ENCODE results near the gene PLCXD1.

The PLCXD1 gene

DNA sequence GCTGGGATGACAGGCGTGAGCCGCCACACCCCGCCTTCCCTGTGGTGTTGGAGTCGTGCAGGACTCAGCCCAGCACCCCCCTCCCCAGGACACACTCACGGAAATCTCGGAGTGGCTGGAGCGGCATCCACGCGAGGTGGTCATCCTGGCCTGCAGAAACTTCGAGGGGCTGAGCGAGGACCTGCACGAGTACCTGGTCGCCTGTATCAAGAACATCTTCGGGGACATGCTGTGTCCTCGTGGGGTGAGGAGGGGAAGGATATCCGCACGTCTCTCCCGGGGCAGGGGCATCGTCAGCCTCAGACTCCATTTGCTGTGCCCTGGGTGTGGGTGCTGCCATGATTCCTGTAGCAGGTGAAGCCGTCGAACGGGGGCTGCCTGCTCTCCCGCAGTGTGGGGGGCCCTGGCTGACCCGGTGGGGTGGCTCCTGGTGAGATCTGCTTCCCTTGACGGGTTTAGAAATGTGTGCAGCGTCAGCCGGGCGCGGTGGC is 10.3 kb downstream of the PLCXD1 start:
- no peak for DNase-seq
- H3K27me3 Mint-ChIP-seq (ENCODE audit: low read depth, poor library complexity): peaks cover 3% of the 10 kb centered on the region
- H3K4me1 Mint-ChIP-seq: peaks cover 4% of the 10 kb centered on the region
- TF ChIP-seq, protein P1, sequence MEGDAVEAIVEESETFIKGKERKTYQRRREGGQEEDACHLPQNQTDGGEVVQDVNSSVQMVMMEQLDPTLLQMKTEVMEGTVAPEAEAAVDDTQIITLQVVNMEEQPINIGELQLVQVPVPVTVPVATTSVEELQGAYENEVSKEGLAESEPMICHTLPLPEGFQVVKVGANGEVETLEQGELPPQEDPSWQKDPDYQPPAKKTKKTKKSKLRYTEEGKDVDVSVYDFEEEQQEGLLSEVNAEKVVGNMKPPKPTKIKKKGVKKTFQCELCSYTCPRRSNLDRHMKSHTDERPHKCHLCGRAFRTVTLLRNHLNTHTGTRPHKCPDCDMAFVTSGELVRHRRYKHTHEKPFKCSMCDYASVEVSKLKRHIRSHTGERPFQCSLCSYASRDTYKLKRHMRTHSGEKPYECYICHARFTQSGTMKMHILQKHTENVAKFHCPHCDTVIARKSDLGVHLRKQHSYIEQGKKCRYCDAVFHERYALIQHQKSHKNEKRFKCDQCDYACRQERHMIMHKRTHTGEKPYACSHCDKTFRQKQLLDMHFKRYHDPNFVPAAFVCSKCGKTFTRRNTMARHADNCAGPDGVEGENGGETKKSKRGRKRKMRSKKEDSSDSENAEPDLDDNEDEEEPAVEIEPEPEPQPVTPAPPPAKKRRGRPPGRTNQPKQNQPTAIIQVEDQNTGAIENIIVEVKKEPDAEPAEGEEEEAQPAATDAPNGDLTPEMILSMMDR (IDR thresholded peaks at IDR 0.05): no peak
- peaks cover 24% of the 10 kb centered on the region for H3K9me3 Mint-ChIP-seq
- H3K4me3 Mint-ChIP-seq: no peak overlapping the region
- peaks cover 90% of the 10 kb centered on the region for H3K36me3 Mint-ChIP-seq (ENCODE audit: low read depth)
- no peak overlapping the region for H3K27ac Mint-ChIP-seq

DNA sequence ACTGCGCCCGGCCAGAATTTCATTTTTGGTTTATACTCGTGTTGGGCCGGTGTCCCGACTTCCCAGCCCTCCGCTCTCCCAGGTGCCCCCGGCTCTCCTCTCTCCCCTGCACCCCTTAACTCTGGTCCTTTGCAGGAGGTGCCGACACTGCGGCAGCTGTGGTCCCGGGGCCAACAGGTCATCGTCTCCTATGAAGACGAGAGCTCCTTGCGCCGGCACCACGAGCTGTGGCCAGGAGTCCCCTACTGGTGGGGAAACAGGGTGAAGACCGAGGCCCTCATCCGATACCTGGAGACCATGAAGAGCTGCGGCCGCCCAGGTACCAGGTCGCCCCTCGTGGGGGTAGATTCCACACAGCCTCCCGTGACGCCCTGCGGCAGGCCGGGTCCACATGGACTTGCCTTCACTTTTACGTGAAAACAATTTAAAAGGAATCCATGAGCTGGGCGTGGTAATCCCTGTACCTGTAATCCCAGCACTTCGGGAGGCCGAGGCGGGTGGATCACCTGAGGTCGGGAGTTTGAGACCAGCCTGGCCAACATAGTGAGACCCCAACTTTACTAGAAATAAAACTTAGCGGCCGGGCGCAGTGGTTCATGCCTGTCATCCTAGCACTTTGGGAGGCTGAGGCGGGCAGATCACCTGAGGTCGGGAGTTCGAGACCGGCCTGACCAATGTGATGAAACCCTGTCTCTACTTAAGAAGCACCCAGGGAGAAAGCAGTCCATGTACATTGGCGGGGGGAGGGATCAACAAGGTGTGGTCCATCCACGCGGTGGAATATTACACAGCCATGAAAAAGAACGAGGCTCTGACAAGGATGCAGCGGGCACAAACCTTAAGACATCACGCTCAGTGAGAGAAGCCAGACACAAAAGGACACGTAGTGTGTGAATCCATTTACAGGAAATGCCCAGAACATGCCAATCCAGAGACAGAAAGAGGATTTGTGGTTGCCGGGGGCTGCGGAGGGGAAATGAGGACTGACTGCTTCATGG is 12.0 kb downstream of the PLCXD1 start:
- Mint-ChIP-seq H3K27me3 (ENCODE audit: low read depth, poor library complexity) (peaks cover 7% of the 10 kb centered on the region), H3K4me3 (no peak overlapping the region), H3K9me3 (peaks cover 25% of the 10 kb centered on the region), H3K27ac (no peak overlapping the region), H3K4me1 (no peaks in the 10 kb centered on the region), H3K36me3 (ENCODE audit: low read depth) (peaks cover 83% of the 10 kb centered on the region)
- DNase-seq: no peak
- TF ChIP-seq, protein P1 (IDR thresholded peaks at IDR 0.05): no peak

DNA sequence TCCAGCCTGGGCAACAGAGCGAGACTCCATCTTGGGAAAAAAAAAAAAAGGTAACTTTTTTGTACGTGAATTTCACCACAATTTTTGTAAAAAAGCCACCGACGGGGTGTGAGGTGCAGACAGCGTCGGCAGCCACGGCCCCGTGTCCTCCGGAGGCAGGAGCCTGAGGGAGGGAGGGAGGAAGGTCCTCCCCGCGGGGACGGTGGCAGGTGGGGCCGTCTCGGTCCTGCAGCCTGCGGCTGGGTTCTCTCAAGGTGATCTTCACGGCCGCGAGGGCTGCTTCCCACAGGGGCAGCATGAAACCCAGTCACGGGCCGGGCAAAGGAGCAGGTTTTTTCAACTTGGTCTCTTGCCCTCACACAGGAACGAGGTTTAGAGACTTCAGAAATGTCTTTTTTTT is 14.0 kb downstream of the PLCXD1 start:
- DNase-seq: no peak
- Mint-ChIP-seq H3K36me3 (ENCODE audit: low read depth) (peaks cover 83% of the 10 kb centered on the region), H3K27ac (no peak overlapping the region), H3K4me1 (no peaks in the 10 kb centered on the region), H3K4me3 (no peak overlapping the region), H3K9me3 (peaks cover 25% of the 10 kb centered on the region), H3K27me3 (ENCODE audit: low read depth, poor library complexity) (peaks cover 7% of the 10 kb centered on the region)
- TF ChIP-seq, protein P1 (IDR thresholded peaks at IDR 0.05): no peak

DNA sequence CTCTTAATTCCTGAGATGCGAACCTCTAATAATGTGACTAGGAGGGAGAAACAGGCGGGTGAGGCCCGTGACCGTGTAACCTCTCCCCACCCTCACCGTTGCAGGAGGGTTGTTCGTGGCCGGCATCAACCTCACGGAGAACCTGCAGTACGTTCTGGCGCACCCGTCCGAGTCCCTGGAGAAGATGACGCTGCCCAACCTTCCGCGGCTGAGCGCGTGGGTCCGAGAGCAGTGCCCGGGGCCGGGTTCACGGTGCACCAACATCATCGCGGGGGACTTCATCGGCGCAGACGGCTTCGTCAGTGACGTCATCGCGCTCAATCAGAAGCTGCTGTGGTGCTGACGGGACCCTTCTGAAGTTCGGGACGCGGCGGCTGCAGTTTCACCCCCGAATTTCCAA is 17.8 kb downstream of the PLCXD1 start:
- H3K4me3 Mint-ChIP-seq: no peak overlapping the region
- no peak overlapping the region for H3K27ac Mint-ChIP-seq
- no peak for DNase-seq
- no peaks in the 10 kb centered on the region for H3K4me1 Mint-ChIP-seq
- peaks cover 3% of the 10 kb centered on the region for H3K27me3 Mint-ChIP-seq (ENCODE audit: low read depth, poor library complexity)
- H3K9me3 Mint-ChIP-seq: peaks cover 7% of the 10 kb centered on the region
- TF ChIP-seq, protein P1 (IDR thresholded peaks at IDR 0.05): no peak
- H3K36me3 Mint-ChIP-seq (ENCODE audit: low read depth): peaks cover 76% of the 10 kb centered on the region

DNA sequence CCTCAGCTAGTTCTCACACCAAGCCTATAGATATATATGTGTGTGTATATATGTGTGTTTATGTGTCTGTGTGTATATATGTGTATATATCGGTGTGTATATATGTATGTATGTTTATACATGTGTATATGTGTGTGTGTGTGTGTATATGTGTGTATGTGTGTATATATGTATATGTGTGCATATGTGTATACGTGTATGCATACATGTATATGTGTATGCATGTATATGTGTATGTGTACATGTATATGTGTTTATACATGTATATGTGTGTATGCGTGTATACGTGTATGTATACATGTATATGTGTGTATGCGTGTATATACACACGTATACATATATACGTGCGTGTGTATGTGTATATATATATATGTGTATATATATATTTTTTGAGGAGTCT is 19.2 kb downstream of the PLCXD1 start:
- peaks cover 7% of the 10 kb centered on the region for H3K9me3 Mint-ChIP-seq
- no peak for DNase-seq
- H3K27me3 Mint-ChIP-seq (ENCODE audit: low read depth, poor library complexity): peaks cover 3% of the 10 kb centered on the region
- TF ChIP-seq, protein P1 (IDR thresholded peaks at IDR 0.05): no peak
- no peak overlapping the region for H3K27ac Mint-ChIP-seq
- no peak overlapping the region for H3K4me3 Mint-ChIP-seq
- H3K36me3 Mint-ChIP-seq (ENCODE audit: low read depth): peaks cover 78% of the 10 kb centered on the region
- no peaks in the 10 kb centered on the region for H3K4me1 Mint-ChIP-seq

All from nephron progenitor cell (in vitro differentiated cells).